ENCODE measurements around the gene PLPP1.

PLPP1 gene

GRCh38 chr5:55578771-55579170, 44.0 kb upstream of the PLPP1 start:
- TF ChIP-seq SIN3A (IDR thresholded peaks at IDR 0.05; ENCODE audit: borderline replicate concordance, insufficient read depth, low read length) (no peak), REST (IDR thresholded peaks at IDR 0.05; ENCODE audit: insufficient read depth in 1 of 2, low read depth in 2 of 2, low read length in 2 of 2) (no peak), TAF1 (IDR thresholded peaks at IDR 0.05; ENCODE audit: borderline replicate concordance, insufficient read depth, low read length) (no peak), FOXP2 (optimal IDR thresholded peaks at IDR 0.05; ENCODE audit: borderline replicate concordance, extremely low read depth, extremely low read length, insufficient read depth) (no peak), POLR2AphosphoS5 (IDR thresholded peaks at IDR 0.05; ENCODE audit: low read depth, low read length) (no peak)

GRCh38 chr5:55577353-55578060, 42.7 kb upstream of the PLPP1 start:
- no peak for TF ChIP-seq TAF1 (IDR thresholded peaks at IDR 0.05; ENCODE audit: borderline replicate concordance, insufficient read depth, low read length)
- no peak for TF ChIP-seq SIN3A (IDR thresholded peaks at IDR 0.05; ENCODE audit: borderline replicate concordance, insufficient read depth, low read length)
- no peak for TF ChIP-seq POLR2AphosphoS5 (IDR thresholded peaks at IDR 0.05; ENCODE audit: low read depth, low read length)
- no peak for TF ChIP-seq FOXP2 (optimal IDR thresholded peaks at IDR 0.05; ENCODE audit: borderline replicate concordance, extremely low read depth, extremely low read length, insufficient read depth)
- TF ChIP-seq REST (IDR thresholded peaks at IDR 0.05; ENCODE audit: insufficient read depth in 1 of 2, low read depth in 2 of 2, low read length in 2 of 2), result no peak

GRCh38 chr5:55576661-55577060, 41.9 kb upstream of the PLPP1 start:
- TF ChIP-seq REST (IDR thresholded peaks at IDR 0.05; ENCODE audit: insufficient read depth in 1 of 2, low read depth in 2 of 2, low read length in 2 of 2) (no peak), POLR2AphosphoS5 (IDR thresholded peaks at IDR 0.05; ENCODE audit: low read depth, low read length) (no peak), TAF1 (IDR thresholded peaks at IDR 0.05; ENCODE audit: borderline replicate concordance, insufficient read depth, low read length) (no peak), FOXP2 (optimal IDR thresholded peaks at IDR 0.05; ENCODE audit: borderline replicate concordance, extremely low read depth, extremely low read length, insufficient read depth) (no peak), SIN3A (IDR thresholded peaks at IDR 0.05; ENCODE audit: borderline replicate concordance, insufficient read depth, low read length) (no peak)

GRCh38 chr5:55575815-55576583, 41.2 kb upstream of the PLPP1 start:
- TF ChIP-seq REST (IDR thresholded peaks at IDR 0.05; ENCODE audit: insufficient read depth in 1 of 2, low read depth in 2 of 2, low read length in 2 of 2), result no peak
- no peak for TF ChIP-seq POLR2AphosphoS5 (IDR thresholded peaks at IDR 0.05; ENCODE audit: low read depth, low read length)
- TF ChIP-seq TAF1 (IDR thresholded peaks at IDR 0.05; ENCODE audit: borderline replicate concordance, insufficient read depth, low read length), result no peak
